HepG2 (cell line): ENCODE data around the gene MAOB. TPM values are rescaled to one million over a fixed set of nuclear protein-coding genes. Genes with fewer than 3 reads are reported as not detected.
A peak's percentile ranks its signal among the peaks of the same experiment; 100 is the strongest.

Source experiments
- ELK4 ChIP-seq: sonication (generic); formaldehyde crosslinking; IDR thresholded peaks from 2 replicates; pipeline ENCODE4 v1.9.0; 2021; ENCODE audit warnings: missing genetic modification reagents, borderline replicate concordance
- GABPA ChIP-seq, 2 experiments: IDR thresholded peaks; 2 replicates each; pipeline ENCODE4 v1.6.1; 2011 to 2016; ENCODE audit warnings: low read depth in 2 of 2, low read length in 1 of 2, missing biosample characterization in 1 of 2, missing genetic modification characterization in 1 of 2
- GMEB1 ChIP-seq: sonication (generic); formaldehyde crosslinking; IDR thresholded peaks from 2 replicates; pipeline ENCODE4 v1.5.1; 2020; ENCODE audit warnings: missing genetic modification reagents, mild to moderate bottlenecking, borderline replicate concordance
- HNRNPK ChIP-seq: fragments of 200-400 bp; formaldehyde crosslinking; IDR thresholded peaks from 2 replicates; pipeline ENCODE4 v1.6.1; 2018; ENCODE audit warnings: low read length, low read depth, moderate library complexity, mild to moderate bottlenecking; ENCODE audit not compliant: poor library complexity, severe bottlenecking
- IRF2 ChIP-seq: IDR thresholded peaks from 2 replicates; pipeline ENCODE4 v1.6.1; 2018; ENCODE audit warnings: missing genetic modification reagents, missing compliant biosample characterization
- MAX ChIP-seq: IDR thresholded peaks from 2 replicates; pipeline ENCODE4 v1.6.1; 2012; ENCODE audit warnings: inconsistent platforms
- NBN ChIP-seq: fragments of 450-650 bp; conservative IDR thresholded peaks from 2 replicates; pipeline ENCODE4 v1.6.1; 2017
- NFIC ChIP-seq: IDR thresholded peaks from 2 replicates; pipeline ENCODE4 v1.6.1; 2012; ENCODE audit warnings: mild to moderate bottlenecking, low read length, inconsistent platforms
- RNF2 ChIP-seq: fragments of 450-650 bp; conservative IDR thresholded peaks from 2 replicates; pipeline ENCODE4 v1.6.1; 2016; ENCODE audit warnings: low read depth
- SP140L ChIP-seq: sonication (generic); formaldehyde crosslinking; IDR thresholded peaks from 2 replicates; pipeline ENCODE4 v1.4.0; 2020; ENCODE audit warnings: missing genetic modification reagents, borderline replicate concordance
- TCF7L2 ChIP-seq: IDR thresholded peaks from 2 replicates; pipeline ENCODE4 v1.6.1; 2011; ENCODE audit warnings: mild to moderate bottlenecking, low read depth, low read length, moderate library complexity
- ZBTB33 ChIP-seq: sonication (generic); formaldehyde crosslinking; IDR thresholded peaks from 2 replicates; pipeline ENCODE4 v1.4.0; 2020; ENCODE audit warnings: missing genetic modification reagents
- ZNF121 ChIP-seq: sonication (generic); formaldehyde crosslinking; IDR thresholded peaks from 2 replicates; pipeline ENCODE4 v1.5.0; 2020; ENCODE audit warnings: mild to moderate bottlenecking, missing genetic modification reagents
- ZNF263 ChIP-seq: sonication (generic); formaldehyde crosslinking; IDR thresholded peaks from 2 replicates; pipeline ENCODE4 v1.4.0; 2020; ENCODE audit warnings: missing genetic modification reagents
- ZNF3 ChIP-seq: IDR thresholded peaks from 2 replicates; pipeline ENCODE4 v1.7.0; 2017; ENCODE audit warnings: inconsistent platforms
- ZNF7 ChIP-seq: IDR thresholded peaks from 2 replicates; pipeline ENCODE4 v1.6.1; 2016; ENCODE audit warnings: missing biosample characterization, missing genetic modification reagents
- ZNF878 ChIP-seq: sonication (generic); formaldehyde crosslinking; IDR thresholded peaks from 2 replicates; pipeline ENCODE4 v1.8.1; 2023; ENCODE audit warnings: mild to moderate bottlenecking, missing genetic modification reagents, moderate library complexity
- polyA plus RNA-seq, 8 experiments: library from polyadenylated mRNA; depleted of rRNA in 3 of 8; stranded (reverse) in 7 of 8; unstranded in 1 of 8; fragments of >200 nt; fragmentation: Illumina TruSeq in 4 of 8; extraction: Trizol in 4 of 8; gene quantifications; 2 replicates each; pipeline versions ENCODE4 v1.2.1 to v1.2.3, GENCODE V29; 2011 to 2016; ENCODE audit warnings: low read depth in 4 of 8, missing spikeins in 1 of 8, mixed read lengths in 1 of 8; ENCODE audit not compliant: insufficient read depth in 1 of 8
- total RNA-seq, 5 experiments: library from RNA; depleted of rRNA; stranded (reverse); fragments of >200 nt; fragmentation: Illumina TruSeq; extraction: Trizol; gene quantifications; 2 replicates each; pipeline ENCODE4 v1.2.3, GENCODE V29; 2016; ENCODE audit warnings: low read depth in 1 of 5
- TF ChIP-seq, protein P1 (sequence below): sonication (generic); formaldehyde crosslinking; IDR thresholded peaks from 2 replicates; pipeline ENCODE4 v1.4.0; 2020; ENCODE audit warnings: missing genetic modification reagents
- TF ChIP-seq, protein P2 (sequence below): IDR thresholded peaks from 2 replicates; pipeline ENCODE4 v1.6.1; 2016; ENCODE audit warnings: missing genetic modification reagents, missing compliant biosample characterization

The MAOB gene
- total and polyA plus RNA-seq, 2 of the 13 experiments (the other 11 are each of a cell fraction or from before 2014, with no cell fraction given), result 11.0 to 19.0 TPM

GRCh38 chrX:43881410-43882293 is 598 bp downstream of the MAOB start (continued):
- no peak for TF ChIP-seq ELK4 (CRISPR knock-in tag)
- TF ChIP-seq TCF7L2, result no peak
- TF ChIP-seq GMEB1 (CRISPR knock-in tag), result no peak
- TF ChIP-seq IRF2, result peak; percentile 37; the same call in 1 of the 2 replicates
- TF ChIP-seq, protein P1, sequence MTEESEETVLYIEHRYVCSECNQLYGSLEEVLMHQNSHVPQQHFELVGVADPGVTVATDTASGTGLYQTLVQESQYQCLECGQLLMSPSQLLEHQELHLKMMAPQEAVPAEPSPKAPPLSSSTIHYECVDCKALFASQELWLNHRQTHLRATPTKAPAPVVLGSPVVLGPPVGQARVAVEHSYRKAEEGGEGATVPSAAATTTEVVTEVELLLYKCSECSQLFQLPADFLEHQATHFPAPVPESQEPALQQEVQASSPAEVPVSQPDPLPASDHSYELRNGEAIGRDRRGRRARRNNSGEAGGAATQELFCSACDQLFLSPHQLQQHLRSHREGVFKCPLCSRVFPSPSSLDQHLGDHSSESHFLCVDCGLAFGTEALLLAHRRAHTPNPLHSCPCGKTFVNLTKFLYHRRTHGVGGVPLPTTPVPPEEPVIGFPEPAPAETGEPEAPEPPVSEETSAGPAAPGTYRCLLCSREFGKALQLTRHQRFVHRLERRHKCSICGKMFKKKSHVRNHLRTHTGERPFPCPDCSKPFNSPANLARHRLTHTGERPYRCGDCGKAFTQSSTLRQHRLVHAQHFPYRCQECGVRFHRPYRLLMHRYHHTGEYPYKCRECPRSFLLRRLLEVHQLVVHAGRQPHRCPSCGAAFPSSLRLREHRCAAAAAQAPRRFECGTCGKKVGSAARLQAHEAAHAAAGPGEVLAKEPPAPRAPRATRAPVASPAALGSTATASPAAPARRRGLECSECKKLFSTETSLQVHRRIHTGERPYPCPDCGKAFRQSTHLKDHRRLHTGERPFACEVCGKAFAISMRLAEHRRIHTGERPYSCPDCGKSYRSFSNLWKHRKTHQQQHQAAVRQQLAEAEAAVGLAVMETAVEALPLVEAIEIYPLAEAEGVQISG, result peak; percentile 52
- peak; percentile 62; the same call in 1 of the 2 replicates for TF ChIP-seq NFIC
- no peak for TF ChIP-seq ZNF3 (CRISPR knock-in tag)
- TF ChIP-seq NBN, result no peak
- TF ChIP-seq ZNF878 (CRISPR knock-in tag), result no peak; the same call in 1 of the 2 replicates
- TF ChIP-seq GABPA (IDR thresholded peaks at IDR 0.05; ENCODE audit: low read depth, low read length), result no peak
- TF ChIP-seq GABPA (CRISPR knock-in tag; IDR thresholded peaks at IDR 0.05; ENCODE audit: low read depth), result no peak
- TF ChIP-seq SP140L, result no peak
- no peak for TF ChIP-seq ZNF7
- 0 out of 2 replicates have a peak, but pooled peaks have one; percentile 10 for TF ChIP-seq ZNF263 (CRISPR knock-in tag)
- no peak for TF ChIP-seq ZBTB33
- TF ChIP-seq, protein P2, sequence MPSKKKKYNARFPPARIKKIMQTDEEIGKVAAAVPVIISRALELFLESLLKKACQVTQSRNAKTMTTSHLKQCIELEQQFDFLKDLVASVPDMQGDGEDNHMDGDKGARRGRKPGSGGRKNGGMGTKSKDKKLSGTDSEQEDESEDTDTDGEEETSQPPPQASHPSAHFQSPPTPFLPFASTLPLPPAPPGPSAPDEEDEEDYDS (CRISPR knock-in tag), result no peak
- TF ChIP-seq RNF2, result no peak
- TF ChIP-seq MAX, result peak; percentile 73; the same call in 1 of the 2 replicates
- no peak for TF ChIP-seq HNRNPK
- TF ChIP-seq ZNF121, result no peak
